Inflammatory macrophage (primary cell): ENCODE results near the gene SLC35A2.

Source experiments
- DNase-seq, 2 donors: peaks; one replicate each; pipeline ENCODE4 v3.0.0-alpha.2; 2020 to 2022
- total RNA-seq, 18 experiments: gene quantifications; one replicate each; lab custom pipeline; 2026; ENCODE audit warnings: mixed read lengths in 6 of 18, inconsistent platforms in 2 of 18; lab: John Stamatoyannopoulos, UW

Gene SLC35A2
- 11.5 to 40.8 (median 24.4) reads per million in 18 experiments for total RNA-seq

DNA sequence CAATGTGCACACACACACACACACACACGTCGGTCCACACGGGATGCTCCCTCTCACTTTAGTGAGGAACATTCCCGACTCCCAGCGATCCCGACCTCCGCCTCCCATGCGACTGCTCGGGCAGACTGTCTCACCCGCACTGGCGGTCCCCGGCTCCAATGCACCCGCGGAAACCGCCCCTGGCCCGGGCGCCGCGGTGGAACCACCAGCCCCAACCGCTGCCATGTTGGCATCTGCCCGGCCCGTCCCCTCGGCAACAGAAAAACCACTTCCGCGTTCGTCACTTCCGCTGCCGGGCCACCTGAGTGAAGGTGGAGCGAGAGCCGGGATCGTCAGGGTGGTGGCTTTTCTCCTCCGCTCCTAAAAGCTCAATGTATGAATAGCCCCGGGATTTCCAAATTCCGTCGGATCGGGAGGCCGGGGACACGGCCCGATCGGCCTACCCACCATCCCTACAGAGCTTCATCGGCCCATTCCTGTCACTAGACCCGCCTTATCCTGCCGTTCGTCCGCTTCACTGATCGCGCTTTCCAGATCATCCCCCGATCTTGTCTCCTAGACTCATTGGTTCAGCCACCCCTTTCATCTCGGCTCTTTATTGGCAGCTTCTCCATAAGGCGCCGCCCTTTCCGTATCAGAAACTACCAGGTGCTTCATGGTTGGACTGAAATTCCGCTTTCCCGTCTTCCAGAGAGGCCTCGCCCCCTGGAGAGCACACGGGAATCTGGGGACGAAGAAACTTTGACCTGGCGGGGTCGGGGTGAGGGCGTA is at the start of gene SLC35A2:
Gene SLC35A2 (minus strand): TSS at position 235 of the 771 bp plus-strand sequence. CDS start 10 bp downstream, at position 225.
- DNase-seq: peak; percentile 46 to 67

DNA sequence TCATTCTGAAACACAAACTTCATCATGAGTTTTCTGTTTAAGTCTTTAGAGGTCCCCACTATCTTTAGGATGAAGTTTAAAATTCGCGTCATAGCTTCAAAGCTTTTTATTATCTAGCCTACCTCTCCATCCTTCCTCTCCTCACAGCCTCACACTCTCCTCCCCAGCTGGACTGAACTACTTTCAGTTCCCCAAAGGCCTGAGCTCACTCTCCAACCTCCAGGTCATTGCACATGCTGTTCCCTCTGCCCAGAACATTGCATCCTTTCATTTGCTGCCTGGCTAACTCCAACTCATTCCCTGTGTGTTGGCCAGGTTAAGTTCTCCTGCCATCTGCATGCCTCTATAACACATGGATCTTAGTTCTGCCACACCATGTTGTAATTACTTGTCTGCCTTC is 48.8 kb upstream of the SLC35A2 start:
- peak; percentile 36 to 42 for DNase-seq

DNA sequence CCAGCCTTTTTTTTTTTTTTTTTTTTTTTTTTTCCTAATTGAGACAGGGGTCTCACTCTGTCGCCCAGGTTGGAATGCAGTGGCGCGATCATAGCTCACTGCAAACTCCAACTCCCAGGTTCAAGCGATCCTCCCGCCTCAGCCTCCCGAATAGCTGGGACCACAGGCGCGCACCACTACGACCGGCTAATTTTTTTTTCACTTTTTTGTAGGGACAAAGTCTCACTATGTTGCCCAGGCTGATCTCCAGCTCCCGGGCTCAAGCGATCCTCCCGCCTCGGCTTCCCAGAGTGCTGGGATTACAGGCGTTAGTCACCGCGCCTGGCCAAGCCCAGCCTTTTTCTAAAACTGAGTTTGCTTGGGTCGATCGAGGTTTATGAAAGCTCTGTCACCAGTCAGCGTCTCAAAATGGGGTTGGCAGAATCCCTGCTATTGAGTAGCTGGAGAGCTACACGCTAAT is 47.2 kb upstream of the SLC35A2 start:
- peak in 1 of 2 donors; percentile 17 for DNase-seq

DNA sequence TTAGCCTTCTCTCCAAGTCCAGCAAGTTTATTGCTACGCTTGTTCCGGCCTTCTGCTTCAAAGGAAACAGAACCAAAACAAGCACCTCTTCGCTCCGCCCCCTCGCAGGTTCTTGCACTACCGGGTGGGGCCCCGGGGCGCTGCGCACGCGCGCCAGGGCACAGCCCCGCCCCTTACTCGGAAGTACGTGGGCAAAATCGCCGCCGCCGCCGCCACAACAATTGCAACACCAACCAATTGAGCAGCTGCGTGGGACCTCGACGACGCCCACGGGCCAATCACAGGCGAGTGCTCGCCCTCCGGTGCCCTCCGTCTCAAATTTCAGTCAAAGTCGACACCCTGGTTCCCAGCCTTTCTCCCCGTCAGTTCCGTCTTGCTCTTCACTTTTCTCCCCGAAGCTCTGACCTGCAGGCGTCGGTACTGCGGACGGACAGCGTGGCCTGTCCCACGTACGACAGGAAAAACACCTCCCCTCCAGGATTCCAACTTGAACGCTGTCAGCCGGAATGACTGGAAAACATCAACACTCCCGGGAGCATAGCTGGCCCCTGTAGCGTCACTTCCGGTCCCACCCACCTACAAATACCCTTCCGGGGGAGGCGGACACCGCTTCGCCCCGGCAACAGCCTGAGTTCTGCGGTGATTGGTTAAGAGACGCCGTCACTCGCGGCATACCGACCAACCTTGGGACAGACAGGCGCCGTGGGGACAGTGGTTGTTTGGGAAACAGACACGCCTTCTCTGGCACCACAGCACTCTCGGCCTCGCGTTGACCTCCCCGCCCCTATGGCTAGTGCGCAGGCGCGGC is 46.6 kb upstream of the SLC35A2 start:
- peak; percentile 94 to 96 for DNase-seq

DNA sequence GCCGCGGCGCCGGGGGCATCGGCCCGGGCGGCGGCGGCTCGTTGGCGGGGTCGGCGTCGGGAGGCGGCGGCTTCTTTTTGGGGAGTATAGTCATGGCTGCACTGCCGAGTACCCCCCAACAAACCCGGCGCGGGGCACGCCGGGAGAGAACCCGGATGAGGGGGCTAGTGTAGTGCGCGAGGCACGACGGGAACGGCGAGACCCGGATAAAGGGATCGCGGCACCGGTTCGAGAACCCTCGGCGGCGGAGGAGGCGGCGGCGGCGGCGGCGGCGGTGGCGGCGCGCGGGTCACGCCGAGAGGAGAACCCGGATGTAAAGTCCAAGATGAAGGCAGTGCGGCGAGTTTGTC is 46.0 kb upstream of the SLC35A2 start, which contains the start of gene OTUD5:
Gene OTUD5 (minus strand): TSS at position 131 of the 350 bp plus-strand sequence. CDS start 37 bp downstream, at position 94.
- peak in 1 of 2 donors; percentile 67 for DNase-seq

DNA sequence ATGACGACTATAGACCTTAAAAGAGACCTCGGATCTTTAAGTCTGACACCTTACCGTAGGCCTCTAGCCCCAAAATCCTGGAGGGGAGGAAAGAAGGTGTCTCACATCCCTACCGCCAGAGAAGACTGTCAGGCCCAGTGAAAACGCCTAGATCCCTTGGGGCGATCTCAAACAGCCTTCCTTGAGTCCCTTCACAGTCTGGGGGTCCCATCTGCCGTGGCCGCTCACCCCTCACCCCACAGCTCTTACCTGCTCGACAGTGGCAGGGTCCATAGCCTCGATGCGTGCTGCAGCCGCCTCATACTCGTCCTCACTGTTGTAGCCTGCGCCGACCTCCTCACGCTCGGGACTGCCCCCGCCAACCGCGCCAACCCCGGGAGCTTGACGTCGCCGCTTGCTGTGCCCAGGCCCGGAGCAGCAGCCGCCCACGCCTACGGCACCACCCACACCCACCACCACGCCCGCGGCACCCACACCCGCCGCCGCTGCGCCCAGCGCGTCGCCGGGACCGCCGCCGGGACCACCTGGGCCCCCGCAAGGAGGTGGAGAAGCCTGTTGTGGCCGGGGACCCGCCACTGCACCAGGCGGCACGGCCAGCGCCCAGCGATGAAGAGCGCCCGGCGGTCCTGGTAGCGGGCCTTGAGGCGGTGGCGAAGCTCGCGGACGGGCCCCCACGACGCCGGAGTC is 45.4 kb upstream of the SLC35A2 start:
- DNase-seq: peak in 1 of 2 donors; percentile 19

DNA sequence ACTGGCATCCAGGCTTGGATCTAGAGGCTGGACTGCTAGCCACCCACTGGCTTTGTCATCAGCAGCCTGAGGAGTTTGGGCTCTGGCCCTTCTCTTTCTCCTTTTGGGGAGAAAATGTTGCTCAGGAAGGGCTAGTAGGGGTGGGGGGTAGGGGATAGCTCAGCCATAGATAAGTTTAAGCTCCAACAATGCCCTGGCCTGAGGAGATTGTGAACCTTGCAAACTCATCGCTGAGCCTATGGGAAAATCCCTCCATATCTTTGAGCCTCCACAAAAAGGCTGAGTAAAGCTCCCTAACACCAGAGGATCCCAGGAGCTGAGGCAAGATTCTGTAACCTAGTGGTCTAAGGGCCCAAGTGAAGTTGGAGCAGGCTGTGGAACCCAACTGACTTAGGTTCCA is 37.1 kb upstream of the SLC35A2 start:
- no peak for DNase-seq

DNA sequence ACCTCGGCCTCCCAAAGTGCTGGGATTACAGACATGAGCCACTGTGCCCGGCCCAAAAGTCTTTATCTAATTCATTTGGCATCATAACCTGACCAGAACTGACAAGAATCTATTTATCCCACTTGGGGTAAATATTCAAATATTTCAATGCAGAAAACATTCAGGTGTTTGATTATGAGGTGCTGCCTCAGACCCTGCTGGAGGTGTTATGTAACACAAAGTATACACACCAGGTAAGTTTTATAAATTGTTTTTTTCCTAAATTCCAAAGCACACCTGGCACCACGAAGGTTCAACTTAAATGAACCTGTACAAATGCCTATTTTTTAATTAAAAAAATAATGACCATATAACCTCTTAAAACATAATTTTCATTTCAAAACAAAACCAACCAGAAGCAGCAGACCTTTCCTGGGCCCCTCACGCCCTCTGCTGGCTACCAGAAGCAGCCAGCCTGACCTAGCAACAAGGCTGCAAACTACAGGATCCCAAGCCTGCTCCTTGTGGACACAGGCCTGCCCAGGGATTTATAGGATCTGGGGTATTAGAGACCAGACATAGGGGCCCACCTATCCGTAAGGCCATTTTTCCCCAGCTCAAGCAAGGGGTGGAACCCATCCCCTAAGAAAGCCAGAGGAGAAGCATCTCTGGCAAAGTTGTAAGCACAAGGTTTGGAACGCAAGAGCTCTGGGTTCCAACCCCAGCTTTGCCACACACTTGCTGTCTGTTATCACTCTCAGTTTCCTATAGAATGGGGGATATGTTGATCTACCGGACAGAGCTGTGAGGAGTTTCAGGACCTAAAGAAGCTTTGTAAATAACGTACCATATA is 34.3 kb upstream of the SLC35A2 start:
- peak; percentile 35 to 56 for DNase-seq

DNA sequence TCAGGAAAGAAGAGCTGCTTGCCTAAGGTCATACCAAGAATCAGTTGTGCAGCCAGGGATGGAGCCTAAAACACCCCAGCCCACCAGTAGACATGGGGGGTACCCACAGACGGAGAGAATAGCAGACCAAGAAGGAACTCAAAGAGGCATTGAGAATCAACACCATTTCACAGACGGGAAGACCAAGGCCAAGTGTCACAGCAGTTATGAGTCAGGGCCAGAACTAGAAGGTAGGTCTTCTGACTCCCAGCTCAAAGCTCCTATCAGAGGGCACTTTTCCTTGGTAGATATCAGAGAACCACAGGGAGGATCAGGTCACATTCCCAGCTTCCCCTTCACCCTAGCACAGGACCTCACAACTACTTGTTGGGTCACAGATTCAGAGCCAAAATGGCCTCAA is 31.4 kb upstream of the SLC35A2 start:
- peak in 1 of 2 donors; percentile 1 for DNase-seq

DNA sequence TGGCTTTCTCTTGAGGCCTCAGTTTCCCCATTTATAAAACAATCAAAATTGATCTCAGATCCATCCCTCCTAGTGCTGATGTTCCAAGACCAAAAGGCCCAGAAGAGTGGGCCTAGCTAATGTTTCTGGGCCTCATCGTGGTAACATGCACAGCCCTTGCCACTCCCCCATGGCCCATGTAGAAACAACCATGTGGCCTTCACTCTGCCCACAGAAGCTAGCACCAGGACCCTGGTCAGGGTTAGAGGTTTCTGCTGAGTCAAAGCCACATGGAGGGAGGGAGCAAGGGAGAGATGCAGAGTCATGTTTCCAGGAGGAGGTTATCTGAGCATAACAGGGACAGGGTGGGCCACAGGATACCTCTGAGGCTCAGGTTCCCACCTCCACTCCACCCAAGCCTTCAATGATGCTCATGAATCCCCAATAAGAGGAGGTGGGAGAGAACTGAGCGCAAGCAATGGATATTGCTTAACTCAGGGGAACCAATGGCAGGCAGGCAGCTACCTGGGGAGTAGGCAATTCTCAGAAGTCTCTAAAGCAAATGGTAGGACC is 29.0 kb upstream of the SLC35A2 start:
- DNase-seq: no peak

DNA sequence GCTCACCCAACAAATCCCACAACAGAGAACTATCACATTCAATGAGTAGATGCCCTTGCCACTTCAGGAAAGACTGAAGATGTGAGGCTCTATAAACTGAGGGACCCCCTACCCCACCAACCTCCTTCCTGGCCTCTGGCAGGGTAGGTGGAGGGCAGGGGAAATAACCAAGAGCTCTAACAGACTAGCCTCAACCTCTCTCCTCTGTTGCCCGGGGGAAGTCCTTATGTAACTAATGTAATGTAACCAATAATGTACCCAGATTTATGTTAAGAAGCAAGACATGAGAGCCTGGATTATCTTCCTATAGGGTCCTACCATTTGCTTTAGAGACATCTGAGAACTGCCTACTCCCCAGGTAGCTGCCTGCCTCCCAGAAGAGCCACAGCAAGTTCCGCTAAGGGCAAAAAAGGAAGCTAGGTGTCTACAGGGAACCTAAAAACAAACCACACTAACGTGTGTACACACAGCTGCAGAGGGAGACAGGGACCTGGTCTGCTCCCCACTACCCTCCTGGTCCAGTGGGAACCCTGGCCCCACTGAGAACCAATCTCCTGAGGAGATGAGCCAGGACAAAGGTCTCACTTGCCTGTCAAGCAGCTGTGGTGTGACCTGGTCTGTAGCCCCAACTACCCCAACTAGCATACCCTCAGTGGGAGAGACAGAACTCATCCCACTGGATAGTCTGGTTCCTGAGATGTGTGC is 28.2 kb upstream of the SLC35A2 start:
- DNase-seq: no peak

DNA sequence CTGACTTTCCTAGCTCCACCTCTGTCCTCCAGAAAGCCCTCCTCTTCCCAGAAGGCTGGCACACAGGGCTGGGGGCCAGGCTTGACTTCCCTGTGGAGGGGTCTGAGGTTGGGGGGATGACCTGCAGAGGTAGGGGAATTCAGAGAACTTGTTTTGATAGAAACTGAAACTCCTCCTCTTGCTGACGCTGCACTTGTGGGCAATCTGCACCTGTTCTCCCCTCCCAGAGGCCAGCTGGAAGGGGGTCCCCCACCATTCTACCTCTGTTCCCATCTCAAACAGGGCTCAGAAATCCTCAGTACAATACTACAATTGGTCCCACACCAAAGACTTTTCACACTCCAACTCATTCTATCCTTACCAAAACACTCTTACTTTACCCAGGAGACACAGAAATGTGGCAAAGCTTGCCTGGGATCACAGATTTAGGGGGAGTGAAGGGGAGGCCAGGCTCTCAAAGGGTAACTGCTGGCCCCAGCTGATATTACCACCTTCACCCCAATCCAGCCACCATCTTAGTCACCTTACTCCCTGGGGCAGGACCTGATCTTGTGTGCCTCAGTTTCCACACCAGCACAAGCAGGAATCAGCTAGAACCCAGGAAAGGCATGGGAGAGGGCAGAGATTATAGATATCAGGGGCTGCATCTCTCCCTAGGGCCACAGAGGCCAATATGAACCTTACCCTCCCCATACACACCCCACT is 27.4 kb upstream of the SLC35A2 start:
- DNase-seq: no peak

DNA sequence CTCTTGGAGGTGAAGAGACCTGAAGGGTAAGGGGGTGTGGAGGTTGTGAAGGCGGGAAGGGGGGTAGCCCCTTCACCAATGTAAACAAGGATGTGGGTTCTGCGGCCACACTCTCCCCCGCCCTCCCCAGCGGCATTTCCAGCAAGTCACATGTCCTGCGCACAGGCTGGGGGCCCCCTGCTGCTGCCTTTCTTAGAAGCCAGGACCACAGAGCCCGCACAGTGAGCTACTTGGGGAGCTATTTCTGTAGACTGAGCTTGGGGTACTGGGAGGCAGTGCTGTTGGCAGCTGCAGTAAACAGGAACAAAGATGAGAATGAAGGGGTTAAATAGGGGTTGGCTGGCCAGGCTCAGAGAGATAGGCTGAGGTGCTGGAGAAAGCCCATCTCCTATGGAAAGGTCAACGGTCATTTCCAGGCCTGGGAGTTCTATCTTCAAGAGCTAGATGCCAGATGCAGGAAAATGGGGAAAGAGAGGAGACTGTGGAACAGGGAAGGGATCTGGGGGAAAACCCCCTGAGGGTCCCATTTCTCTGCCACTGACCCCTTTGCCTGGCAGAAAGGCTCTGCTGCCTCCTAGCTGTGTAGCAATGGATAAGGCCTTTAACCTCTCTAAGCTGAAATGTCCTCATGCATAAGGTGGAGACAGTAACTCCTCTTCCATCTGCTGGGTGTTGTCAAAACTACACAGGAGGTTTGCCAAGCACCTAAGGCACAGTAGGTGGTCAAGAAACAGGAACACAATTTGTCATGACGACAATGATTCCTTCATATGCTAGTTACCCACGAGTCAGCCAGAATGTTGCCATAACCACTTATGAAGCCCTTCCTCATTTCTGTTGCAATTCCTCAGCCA is 25.8 kb upstream of the SLC35A2 start:
- peak; percentile 78 to 79 for DNase-seq

DNA sequence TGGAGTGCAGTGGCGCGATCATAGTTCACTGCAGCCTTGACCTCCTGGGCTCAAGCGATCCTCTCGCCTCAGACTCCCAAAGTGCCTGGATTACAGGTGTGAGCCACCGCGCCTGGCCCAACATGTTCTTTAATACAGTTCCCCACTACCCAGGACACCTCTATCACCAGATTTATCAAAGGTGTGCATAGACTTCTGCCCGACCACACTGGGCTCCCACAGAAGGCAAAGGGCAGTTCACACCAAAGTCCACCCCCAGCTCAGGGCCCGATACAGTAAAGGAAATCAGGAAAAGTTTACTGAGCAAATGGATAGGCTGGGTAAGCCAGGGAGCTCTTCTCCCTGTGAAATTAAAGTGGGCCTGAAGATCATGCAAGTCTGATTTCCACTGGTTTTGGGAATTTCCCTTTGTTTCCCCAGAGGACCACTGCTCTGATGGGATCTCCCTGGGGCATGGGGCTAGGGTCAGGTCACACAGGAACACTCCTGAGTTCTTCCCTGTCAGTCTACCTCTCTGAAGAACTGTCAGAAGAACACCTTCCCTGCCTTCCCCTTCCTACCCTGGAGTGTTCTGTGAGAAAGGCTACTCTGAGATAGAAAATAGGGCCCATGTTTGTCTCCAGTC is 25.1 kb upstream of the SLC35A2 start:
- DNase-seq: no peak

DNA sequence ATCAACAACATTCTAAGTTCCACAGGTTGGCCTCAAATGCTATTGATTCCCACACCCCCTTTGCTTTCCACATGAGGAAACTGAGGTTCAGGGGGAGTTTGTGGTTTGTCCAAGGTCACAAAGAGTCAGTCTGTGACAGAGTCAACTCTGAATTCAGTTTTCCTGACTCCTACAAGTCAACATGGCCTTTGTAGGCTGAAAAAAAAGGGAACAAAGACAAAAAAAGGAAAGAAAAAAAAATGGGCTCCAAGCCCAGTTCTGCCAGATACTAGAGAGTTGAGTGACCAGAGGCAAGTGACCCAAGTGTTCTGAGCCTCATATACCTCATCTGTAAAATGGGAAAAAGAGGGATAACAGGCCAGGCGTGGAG is 23.8 kb upstream of the SLC35A2 start:
- DNase-seq: peak; percentile 6 to 33

DNA sequence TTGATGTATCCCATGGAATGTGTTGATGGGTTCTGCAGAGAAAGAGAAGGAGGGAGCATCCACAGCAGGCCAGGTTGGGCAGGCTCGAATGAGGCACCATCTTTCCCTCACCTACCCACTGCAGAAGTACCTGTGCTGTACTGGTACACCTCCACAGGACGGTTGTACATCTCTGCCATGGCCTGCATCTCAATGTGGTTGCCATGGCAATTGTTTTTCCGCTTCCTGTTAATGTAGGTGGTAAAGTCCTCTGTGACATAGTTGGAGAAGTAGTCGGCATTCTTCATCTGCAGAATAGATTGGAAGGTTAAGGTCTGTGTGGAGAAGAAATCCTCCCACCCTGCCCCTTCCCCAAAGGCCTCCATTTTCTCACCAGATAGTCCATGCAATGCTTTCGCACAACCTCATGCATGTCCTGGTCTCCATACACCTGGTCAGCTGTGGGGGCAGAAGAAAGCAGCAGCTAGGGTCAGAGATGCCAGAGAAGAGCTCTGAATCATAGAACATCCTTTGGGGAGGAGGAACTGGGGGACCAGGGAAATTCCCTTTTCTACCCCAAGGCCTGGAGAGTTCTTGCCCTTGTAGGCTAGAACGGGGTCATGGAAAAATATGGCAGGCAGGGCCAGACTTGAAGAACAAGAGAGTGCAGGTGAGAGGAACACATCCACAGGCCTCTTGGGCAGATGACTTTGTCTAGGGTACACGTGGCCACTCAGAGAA is 23.3 kb upstream of the SLC35A2 start:
- DNase-seq: peak in 1 of 2 donors; percentile 15

DNA sequence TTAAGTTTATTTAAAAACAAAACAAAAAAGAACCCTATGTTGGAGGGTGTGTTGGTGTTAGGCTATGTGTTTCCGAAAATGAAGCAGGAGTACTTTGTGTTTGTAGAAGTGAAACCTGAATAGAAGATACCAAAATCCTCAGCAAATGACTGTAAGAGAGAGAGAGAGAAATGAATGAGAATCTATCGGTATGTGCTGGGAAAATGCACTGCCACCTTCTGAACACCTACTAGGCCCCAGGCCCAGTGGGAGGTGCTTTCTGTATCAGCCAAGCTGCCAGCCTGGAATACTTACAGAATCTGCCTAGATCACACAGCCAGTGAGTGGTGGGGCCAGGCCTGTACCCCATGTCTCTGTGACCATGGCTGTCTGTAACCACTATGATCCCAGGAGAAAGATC is 22.3 kb upstream of the SLC35A2 start:
- no peak for DNase-seq

DNA sequence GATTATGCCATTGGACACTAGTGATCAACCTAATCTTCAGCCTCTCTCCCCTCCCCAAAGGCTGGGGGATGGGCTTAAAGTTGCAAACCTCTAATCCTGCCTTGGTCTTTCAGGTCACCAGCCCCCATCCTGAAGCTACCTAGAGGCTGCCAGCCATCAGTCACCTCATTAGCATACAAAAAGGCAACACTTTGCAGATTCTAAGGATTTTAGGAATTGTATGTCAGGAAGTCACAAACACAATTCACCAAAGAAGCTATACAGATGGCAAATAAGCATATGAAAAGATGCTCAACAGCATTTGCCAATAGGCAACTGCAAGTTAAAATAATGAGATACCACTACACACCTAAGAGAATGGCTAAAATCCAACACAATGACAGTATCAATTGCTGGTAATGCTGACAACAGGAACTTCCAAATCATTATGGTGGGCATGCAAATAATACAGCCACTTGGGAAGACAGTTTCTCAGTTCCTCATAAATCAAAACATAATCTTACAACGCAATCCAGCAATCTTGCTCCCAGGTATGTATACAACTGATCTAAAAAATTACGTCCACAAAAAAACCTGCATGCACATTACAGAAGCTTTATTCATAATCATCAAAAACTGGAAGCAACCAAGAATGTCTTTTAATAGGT is 16.4 kb upstream of the SLC35A2 start:
- no peak for DNase-seq
